ENCODE data around the gene PHIP.

GRCh38 chr6:79119217-79119616, 41.2 kb upstream of the PHIP start:
- no peak for TF ChIP-seq POLR2A (IDR thresholded peaks at IDR 0.05; ENCODE audit: low read length)
- no peak for TF ChIP-seq GATA1 (IDR thresholded peaks at IDR 0.05; ENCODE audit: low read depth, low read length)
